ENCODE results near the gene WDR70.

- TF ChIP-seq MXI1 (IDR thresholded peaks at IDR 0.05; ENCODE audit: low read depth, low read length) = no peak
- TF ChIP-seq SMC3 (IDR thresholded peaks at IDR 0.05; ENCODE audit: low read depth, low read length) = no peak
- TF ChIP-seq CTCF (IDR thresholded peaks at IDR 0.05) = no peak
- TF ChIP-seq REST (IDR thresholded peaks at IDR 0.05; ENCODE audit: low read depth, low read length) = no peak
- no peak for TF ChIP-seq FOSL2 (IDR thresholded peaks at IDR 0.05; ENCODE audit: borderline replicate concordance, low read depth)
Measured at GRCh38 chr5:37663538-37663937, 284.4 kb downstream of the WDR70 start.
